NCI-H1417 treated with DMSO at 0.1 percent for 48 hours (cell line): ENCODE data around the gene EXOG.
A peak's percentile ranks its signal among the peaks of the same experiment; 100 is the strongest.

Source experiments
- DNase-seq: peaks from one replicate; lab custom pipeline; 2025; lab: John Stamatoyannopoulos, UW

Gene EXOG

DNA sequence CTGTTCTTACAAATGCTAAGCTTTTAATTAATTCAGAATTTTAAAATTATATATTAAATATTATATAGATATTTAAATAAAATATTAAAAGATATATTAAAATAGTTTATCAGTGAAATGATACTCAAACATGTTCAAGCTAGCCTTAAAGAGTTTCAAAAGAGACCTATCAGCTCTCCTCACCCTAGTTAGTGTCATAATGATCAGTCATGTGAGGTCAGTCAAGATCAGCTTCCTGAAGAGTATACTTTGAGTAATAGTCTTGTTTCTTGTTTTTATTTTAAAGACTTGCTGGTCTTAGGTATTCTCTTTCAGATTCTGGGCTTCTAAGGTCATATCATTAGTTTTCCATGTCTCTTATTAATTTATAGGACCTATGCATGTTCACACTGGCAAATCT lies 14.5 kb downstream of the EXOG start:
- no peak for DNase-seq

DNA sequence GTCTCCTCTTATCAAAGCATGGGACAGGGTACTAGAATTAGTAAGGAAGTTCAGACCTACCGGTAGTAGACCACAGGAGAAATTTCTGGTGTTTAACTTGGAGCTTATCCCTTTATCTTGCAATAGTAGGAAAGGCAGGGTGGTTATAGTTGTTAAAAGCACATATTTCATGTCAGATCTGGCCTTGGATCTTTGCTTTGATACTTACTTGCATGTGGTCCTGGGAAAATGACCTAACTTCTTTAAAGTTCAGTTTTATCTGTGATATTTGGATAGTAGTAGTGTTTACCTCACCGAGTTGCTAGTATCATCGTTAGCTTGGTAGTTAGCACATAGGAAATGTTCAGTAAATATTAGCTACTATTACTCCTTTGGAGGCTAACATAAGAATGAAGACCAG lies 15.4 kb downstream of the EXOG start:
- DNase-seq, result no peak

DNA sequence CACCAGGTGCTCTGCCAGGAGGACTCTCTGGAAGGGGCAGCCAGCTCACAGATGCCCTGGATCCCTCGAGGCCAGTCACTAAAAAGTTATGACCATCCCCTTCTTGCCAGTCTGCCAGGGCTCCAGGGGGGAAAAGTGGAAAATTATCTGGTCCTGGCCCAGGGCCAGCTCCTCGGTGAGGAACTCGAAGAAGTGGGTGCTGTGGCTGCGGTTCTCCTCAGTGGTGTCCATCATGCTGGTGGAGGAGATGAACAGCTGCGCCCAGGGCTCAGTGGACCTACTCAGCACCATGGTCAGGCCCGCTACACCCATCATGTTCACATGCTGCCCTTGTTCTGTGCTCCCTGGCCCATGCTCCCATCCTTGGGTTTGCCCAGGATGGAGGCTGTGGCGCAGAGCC lies 19.2 kb downstream of the EXOG start:
- DNase-seq, result no peak

DNA sequence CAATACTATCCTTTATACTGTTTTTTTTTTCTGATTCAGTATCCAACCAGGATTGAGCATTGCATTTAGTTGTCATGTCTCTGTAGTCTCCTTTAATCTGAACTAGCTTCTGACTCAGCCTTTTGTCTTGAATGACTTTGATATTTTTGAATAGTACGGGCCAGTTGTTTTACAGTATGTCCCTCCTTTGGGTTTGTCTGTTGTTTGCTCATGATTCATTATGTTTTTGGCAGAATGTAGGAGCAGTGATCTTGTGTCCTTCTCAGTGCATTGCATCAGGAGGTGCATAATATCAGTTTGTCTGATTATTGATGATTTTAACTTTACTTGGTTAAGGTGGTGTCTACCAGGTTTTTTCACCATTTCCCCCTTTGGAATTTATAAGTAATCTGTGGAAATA lies 20.5 kb downstream of the EXOG start:
- no peak for DNase-seq

DNA sequence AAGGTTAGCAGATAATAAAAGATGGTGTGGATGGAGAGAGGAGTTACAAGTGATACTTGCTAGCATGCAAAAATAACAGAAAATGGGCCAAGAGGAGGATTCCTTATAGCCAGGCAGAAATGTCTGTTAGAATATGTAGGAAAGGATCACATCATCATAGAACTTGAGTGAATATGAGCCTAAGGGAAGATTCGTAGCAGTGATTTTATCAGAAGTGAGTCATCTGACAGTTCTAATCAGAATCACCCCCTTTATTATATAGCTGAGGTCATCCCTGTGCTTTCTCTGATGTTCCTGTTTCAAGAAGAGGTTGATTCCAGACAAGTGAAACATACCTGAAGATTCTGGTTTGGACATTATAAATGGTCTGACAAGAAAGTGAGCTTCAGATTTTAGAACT lies 22.9 kb downstream of the EXOG start:
- DNase-seq, result no peak

DNA sequence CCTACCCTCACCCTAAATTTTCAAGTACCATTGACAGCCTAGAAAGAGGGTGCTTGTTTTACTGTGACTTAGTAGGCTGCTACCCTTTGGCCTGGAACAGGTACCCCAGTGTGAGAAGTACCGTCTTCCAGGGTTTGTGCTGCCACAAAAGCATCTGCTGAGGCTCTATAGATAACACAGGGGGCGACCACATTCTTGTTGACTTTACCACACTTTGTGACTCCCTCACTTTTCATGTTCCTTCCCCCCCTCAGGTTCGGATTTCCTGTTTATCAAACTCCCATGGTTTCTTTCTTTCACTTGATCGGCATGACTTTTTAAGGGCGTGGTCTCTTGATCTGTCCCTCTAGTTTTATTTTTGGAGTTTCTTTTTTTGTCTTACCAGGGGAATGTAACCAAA lies 23.5 kb downstream of the EXOG start:
- DNase-seq, result no peak

DNA sequence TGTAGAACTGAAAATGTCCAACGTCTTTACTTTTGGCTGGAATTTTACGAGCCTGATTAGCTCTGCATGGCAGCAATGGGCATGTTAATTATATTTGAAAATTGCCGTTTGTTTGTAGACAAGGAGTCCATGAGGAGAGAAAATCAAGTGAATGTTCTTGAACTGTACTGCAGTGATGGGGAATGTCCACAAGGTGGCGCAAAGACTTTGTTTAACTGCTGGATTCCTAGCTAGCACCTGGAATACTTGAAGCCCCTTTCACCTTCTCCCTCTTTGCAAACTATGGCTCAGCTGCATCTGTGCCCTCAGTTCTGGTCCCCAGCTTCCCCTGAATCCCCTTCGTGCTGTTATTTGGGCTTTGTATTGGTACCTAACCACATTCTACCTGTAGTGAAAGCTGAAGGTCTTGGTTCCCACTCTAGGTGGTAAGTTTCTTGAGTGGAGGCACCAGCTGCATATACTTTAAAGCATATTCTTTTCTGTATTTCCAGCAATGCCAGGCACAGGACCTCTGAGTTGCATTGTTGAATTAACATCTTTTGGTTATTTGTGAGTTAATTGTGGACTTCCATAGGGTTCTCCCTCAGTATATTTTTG lies 25.3 kb downstream of the EXOG start:
- peak; percentile 2 for DNase-seq

DNA sequence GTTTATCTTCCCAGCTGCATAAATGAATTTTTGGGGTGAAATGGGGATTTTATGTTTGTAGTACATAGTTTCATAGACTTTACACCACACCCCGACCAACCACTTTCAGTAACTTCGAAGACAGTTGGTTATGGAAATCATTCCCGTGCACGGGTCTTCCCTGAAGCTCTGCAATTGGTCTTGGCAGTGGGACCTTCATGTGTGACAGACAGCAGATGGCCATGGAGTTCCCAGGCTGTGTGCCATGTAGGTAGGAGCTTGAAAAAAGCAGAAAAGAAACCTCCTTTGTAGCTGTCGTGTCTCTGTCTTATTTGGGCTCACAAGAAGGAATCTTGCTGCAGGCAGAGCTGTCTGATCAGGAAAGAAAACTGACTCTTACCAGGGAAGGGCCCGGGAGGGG lies 25.9 kb downstream of the EXOG start:
- DNase-seq, result no peak

DNA sequence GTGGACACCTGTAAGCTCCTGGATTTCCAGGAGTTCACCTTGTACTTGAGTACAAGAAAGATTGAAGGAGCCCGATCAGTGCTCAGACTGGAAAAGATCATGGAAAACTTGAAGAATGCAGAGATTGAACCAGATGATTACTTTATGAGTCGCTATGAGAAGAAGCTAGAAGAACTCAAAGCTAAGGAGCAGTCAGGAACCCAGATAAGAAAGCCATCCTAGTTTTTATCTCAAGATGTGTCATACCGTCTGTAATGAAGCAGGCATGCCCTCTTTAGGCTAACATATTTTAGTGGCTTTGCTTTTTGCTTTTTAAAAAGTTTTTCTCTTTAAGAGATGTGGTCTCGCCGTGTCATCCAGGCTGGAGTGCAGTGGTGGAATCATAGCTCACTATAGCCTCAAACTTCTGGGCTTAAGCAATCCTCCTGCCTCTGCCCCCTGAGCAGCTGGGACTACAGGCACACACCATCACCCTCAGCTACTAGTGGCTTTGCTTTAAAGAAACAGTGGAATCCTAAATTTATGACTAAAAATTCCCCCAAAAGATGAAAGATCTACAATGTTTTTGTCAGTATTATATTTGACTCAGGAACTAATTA lies 28.1 kb downstream of the EXOG start:
- DNase-seq, result no peak

DNA sequence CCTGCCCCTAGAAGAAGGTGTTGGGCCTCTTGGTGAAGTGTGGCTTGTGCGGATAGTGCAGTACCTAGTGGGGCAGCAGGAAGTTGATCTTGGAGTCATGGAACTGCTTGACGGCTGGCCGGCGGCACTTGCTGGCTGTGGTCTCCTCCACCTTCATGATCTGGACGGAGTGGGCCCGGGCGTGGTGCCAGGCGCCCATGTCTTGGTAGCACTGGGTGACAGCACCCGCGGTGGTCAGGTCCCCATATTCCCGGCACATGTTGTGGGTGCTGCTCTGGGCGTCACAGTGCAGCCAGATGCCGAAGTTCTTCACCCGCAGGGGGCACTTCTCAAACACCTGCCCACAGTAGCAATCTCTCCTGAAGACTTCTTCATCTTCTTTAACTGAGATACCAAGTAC lies 30.7 kb downstream of the EXOG start:
- no peak for DNase-seq

DNA sequence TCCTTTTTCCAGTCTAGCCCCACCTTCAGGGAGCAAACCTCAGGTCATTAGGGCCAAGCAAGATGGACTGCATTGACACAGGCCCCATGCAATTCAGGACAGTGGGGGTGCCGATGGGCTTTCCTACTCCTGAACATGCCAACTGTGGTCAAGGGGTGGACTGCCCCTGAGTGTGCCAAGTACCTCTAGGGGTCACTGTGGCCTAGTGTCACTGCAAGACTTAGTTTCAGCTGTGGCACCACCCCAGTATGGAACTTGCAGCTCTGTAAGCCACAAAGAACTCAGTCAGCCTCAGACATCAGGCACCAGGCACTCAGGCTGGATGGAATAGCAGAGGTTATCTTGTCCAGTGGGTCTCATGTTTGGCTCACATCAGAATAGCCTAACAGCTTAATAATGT lies 32.3 kb downstream of the EXOG start:
- DNase-seq, result no peak

DNA sequence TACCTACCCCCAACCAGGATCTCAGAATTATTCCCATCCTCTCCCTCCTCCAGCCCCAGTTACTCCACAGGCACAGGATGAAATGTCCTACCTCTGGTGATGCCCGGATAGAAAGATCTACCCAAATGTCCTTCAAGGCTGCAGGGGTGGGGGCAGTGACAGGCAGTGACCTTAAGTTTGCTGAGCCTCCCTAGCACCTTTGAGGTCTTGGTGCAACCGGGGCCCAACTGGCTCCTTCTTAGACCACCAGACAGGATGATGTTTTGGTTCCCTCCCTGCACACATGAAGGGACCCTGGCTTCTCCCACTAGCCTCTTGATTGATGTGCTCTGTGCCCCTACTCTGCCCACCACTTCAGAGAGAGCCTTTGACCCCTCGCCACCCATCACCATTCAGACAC lies 36.4 kb downstream of the EXOG start:
- DNase-seq, result no peak

DNA sequence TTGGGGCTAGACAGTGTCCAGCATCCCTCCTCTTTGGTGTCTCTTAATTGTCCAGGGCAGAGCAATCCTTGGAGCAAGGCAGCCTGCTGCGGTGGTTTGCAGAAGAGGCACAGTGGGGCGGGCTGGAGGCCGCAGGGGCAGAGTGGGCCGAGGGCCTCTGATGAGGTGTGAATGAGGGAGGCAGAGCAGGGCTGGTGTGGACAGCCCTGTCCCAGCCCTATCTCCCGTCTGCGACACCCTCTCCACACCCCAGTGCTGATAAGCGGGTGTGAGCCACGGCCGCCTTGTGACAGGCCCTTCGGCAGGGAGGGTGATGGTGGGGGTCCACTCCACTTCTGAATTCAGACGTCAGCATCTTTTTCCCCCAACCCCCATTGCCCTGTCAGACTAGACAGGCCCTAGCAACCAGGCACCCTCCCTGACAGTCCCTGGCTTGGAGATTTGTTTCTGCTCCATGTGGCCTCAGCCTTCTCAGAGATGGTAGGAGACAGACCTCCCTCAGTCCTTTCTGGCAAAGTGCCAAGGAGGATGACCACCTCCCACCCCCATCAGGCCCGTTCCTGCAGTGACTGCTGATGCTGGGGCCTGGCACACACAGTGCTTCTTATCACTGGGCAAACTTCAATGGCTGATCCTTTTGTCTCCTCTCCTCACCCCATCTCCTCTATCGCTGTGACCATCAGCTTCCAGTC lies 37.3 kb downstream of the EXOG start:
- DNase-seq, result no peak

DNA sequence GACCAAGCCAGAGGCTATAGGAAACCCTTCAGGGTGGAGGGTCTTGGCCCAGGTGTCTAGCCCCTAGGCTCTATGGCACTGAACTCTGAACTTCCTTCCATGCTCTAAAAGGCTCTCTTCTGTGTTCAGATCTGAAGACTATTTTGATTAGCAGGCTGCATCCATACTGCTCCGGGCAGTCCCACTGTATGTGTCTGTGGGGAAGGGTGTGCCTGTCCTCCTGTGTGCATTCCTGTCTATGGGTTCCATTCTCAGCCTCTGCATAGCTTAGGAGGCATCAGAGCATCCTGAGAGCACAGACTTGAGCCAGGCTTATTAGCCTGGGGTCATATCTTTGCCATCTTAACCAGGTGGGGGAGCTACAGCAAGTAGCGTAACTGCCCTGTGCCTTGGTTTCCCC lies 38.0 kb downstream of the EXOG start:
- DNase-seq, result no peak

DNA sequence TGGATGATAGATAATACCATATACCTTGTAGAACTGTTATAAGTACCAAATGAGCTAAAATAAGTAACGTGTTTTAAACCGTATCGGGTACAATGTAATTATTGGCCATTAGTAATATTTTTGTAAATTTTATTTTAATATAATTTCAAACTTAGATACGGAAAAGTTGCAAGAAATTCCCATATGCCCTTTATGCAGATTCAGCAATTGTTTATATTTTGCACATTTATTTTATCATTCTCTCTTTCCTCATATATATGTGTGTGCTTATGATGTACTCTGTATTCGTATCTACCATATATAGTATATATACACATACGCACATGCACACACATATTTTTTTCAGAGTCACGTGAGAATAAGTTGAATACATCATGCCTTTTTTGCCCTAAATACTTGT lies 38.5 kb downstream of the EXOG start:
- DNase-seq, result no peak

DNA sequence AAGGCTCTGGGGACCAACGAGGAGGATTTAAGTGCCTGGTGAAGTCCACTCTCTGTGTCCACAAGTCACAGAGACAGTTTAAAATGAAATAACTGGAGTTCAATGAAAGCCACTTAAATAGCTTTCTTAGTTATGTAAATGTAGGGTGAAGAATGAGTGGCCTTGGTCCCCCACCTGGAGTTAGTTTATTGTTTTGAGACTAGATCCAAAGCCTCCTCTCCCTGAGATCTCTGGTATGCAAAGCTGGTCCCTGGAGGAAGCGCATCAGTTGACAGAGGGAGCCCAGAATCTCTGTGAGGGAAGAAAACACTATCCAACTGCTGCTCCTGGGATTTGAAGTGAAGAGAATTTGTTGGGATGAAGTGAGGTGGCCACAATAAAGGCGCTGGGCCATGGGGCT lies 40.5 kb downstream of the EXOG start:
- DNase-seq, result no peak

DNA sequence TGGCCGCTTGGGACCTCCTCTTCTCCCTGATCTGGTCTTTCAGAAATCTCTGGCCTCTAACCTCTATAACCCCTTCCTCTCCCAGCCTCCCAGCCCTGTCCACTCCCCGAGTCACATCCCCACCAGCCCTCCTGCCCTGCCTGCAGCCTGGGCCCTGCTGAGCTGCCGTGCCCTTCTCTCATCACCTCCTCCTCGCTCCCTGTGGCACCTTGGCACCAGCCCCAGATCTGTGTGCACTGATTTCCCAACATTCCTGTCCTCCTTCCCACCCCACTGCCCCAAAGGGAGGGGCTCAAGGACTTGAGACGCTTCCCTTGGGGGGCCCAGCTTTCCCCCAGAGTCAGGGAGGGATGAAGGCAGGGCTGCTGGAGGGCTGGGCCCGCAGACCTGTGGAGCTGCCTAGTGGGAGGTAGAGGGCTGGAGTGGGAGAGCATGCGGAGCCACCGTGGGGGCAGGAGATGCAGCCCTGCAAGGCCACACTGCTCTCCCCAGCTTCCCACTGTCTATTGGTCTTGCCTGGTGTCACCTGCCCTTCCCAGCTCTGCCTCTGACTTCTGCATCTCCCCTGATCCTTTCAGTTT lies 42.7 kb downstream of the EXOG start:
- no peak for DNase-seq

DNA sequence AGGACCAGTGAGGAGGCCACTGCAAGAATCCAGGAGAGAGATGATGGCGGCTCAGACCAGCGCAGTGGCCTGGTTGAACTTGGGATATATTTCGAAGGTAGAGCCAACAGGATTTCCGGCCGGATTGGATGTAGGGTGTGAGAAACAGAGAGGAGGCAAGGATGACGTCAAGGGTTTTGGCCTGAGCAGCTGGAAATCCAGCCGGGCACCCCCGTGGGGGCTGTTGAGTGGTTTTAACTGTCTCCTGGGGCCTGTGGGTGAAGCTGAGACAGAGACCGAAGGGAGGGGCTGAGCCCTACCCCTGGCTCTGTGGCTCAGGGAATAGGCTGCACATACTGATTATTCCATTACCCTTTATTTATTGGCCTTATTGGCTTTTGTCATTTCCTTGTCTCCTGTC lies 45.7 kb downstream of the EXOG start:
- DNase-seq, result no peak

DNA sequence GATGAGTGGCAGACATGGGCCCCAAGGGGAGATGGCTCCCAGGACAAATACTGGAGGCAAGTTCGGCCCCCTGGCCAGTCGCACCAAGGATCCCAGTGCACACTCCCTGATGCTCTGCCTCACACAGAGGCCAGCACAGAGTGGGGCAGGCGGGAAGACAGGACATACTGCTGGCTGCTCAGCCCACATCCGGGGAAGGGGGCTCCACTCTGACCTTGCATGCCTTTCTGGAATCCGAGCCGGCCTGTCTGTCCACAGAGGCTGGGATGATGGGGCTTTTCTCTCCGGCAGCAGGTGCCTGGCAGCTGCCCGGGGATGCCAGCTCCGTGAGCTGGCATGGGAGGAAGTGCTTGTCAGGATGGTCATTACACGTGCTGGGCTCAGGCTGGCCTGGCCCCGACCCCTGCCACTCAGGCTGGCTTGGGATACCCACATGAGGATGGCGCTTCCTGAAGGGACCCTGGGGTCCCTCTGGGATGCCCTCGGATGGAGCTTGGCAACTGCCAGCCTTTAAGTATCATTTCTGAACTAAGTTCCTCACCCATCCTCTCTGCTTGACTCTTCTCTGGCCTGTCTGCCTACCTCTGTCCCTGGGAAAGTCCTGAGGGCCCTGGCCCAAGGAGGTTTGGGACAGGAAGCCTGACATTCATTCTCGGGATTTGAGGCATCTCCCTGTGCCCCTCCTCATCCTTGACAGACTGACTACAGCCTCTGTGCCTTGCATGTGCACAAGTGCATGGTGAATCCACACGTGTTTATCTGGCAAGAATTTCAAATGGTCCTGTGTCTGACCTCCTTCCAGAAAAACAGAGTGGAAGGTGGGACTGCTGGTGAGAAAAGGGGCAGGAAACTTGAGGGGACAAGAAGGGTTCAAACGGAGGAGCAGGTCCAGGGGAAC lies 46.5 kb downstream of the EXOG start:
- no peak for DNase-seq

DNA sequence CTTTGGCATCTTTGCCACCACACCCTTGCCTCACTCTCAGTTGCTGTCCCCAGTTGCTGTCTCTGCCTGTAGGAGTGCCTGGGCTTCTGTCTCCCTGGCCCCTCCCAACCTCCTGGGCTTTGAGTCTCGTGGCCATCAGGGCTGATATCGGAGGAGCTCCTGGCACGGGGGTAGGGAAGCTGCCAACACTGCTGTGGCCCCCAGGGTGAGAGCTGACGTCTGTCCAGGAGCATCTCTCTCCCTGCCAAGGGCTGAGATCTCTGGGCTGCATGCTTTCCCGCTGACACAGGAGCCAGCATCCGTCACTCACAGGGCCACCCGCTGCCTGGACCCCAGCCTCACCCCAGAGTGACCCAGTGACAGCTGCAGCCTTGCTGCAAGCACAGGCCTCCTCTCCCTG lies 47.4 kb downstream of the EXOG start:
- no peak for DNase-seq

DNA sequence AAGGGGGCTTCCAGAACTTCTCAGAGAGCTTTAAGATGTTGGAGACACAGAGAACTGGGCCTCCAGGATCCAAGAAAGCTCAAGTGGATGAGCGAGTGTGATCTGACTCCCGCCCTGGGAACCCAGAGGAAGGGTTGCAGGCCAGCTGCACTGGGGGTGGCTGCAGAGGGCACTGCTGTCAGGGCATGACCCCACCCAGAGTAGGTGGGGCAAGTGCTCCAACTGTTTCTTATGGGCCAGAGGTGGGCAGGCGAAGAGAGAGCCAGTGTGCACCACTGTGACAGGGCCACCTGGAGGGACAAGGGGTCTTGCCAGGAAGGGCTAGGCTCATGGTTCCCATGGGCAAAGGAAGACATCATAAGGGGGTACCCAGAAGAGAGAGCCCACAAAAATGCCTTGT lies 48.8 kb downstream of the EXOG start:
- no peak for DNase-seq

DNA sequence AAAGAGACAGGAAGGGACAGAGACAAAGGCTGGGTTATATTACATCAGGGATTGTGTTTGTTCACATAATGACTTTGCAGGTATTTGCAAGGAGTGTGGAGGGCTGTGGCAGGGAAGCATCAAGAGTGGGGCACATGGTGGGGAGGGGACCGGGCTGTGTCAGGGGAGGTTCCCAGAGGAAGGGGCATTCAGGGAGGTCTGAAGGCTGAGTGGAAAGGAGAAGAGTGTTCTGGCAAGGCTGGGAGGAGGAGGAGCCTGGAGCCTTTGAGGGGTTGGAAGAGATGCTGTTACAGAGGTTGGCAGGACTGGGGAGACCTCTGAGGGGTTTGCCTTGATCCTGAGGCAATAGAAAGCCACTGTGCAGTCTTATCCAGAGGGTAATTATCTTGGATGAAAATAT lies 49.4 kb downstream of the EXOG start:
- DNase-seq, result no peak

DNA sequence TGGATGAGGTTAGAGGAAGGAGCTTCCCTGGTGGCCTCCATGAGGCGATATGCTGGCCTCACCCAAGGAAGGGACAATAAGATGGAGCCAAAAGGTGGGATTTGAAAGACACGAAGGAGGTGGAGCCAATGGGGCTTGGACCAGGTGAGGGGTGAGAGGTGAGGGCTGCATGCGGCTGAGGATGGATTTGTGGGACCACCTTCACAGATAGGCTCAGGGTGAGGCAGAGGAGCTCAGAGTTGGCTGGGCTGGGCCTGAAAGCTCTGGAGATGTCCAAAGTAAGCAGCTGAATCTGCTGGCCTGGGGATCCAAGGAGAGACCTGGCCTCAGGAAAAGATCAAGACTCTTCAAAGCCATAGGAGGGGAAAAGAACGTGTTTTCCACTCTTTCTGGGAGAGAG lies 49.8 kb downstream of the EXOG start:
- DNase-seq, result no peak
